ENCODE results near the gene EPGN.

DNA sequence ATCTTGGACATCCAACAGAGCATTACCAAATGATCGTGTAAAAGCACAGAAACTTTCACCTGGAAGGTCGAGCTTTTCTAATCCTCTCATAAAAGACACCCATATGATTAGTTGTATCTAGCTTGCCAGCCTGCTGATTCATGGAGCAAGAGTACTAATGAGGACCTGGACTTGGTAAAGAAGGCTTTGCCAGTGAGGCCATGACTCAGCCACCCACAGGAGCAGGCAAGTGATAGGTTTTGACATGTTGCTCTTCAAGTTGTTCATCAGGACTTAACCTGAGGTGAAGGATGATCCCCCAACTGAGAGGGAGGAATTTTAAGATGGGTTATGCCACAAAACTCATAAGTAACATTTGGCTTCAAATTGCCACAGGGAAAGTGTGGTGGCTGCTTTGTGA lies 24.7 kb upstream of the EPGN start:
- TF ChIP-seq EZH2 (IDR thresholded peaks at IDR 0.05) (no peak), POLR2AphosphoS5 (IDR thresholded peaks at IDR 0.05; ENCODE audit: borderline replicate concordance, low read depth, low read length) (no peak)
